Calu3 (cell line): Measurements from ENCODE around the gene SEPTIN10. TPM values are rescaled to one million over a fixed set of nuclear protein-coding genes. Genes with fewer than 3 reads are reported as not detected.
"Not testable (repeated sequence)": the region's sequence is repeated elsewhere in the genome, so short reads cannot be mapped to it uniquely, and the experiment has no call there.

Source experiments
- BruUV-seq: library from RNA; stranded (reverse); fragments of 400-500 nt; replicated peaks from 2 replicates; lab custom pipeline; 2021; lab: Mats Ljungman, UMichigan
- CTCF ChIA-PET: fragments of 300-600 bp; sonication (Branson Sonifier 250); formaldehyde crosslinking; loops from one replicate; lab custom pipeline; 2022; ENCODE audit warnings: antibody characterized with exemption; lab: Charles Lee
- DNase-seq: peaks from one replicate; pipeline ENCODE4 v3.0.0; 2022
- H3K27ac Mint-ChIP-seq: one replicate; pipeline ENCODE4 v1.8.0; 2022; ENCODE audit warnings: mixed read lengths; ENCODE audit not compliant: unreplicated experiment
- H3K27me3 Mint-ChIP-seq: one replicate; pipeline ENCODE4 v1.8.0; 2022; ENCODE audit warnings: mixed read lengths; ENCODE audit not compliant: unreplicated experiment
- H3K36me3 Mint-ChIP-seq: one replicate; pipeline ENCODE4 v1.8.0; 2022; ENCODE audit warnings: mild to moderate bottlenecking, moderate library complexity, mixed read lengths; ENCODE audit not compliant: insufficient read depth, unreplicated experiment
- H3K4me1 Mint-ChIP-seq: one replicate; pipeline ENCODE4 v1.8.0; 2022; ENCODE audit warnings: mild to moderate bottlenecking, low read depth, mixed read lengths; ENCODE audit not compliant: unreplicated experiment
- H3K4me3 Mint-ChIP-seq: one replicate; pipeline ENCODE4 v1.8.0; 2022; ENCODE audit warnings: mild to moderate bottlenecking, low read depth, moderate library complexity, mixed read lengths; ENCODE audit not compliant: unreplicated experiment
- H3K9me3 Mint-ChIP-seq: one replicate; pipeline ENCODE4 v1.8.0; 2022; ENCODE audit warnings: low read depth, mixed read lengths; ENCODE audit not compliant: unreplicated experiment
- CTCF ChIP-seq: fragments of 200-600 bp; IDR thresholded peaks from one replicate; pipeline ENCODE4 v1.8.0; 2022; ENCODE audit warnings: antibody characterized with exemption; ENCODE audit not compliant: unreplicated experiment
- intact Hi-C: fragments of 100-400 bp; cut with micrococcal nuclease; formaldehyde crosslinking; loops from one replicate; pipeline ENCODE4 v1.10.0; 2022; ENCODE audit not compliant: unreplicated experiment
- total RNA-seq: library from RNA; stranded (reverse); gene quantifications from 2 replicates; pipeline ENCODE4 v1.2.3, GENCODE V29; 2022

The SEPTIN10 gene
- total RNA-seq, 1 experiment from 2014 or later, result 72.2 TPM

DNA sequence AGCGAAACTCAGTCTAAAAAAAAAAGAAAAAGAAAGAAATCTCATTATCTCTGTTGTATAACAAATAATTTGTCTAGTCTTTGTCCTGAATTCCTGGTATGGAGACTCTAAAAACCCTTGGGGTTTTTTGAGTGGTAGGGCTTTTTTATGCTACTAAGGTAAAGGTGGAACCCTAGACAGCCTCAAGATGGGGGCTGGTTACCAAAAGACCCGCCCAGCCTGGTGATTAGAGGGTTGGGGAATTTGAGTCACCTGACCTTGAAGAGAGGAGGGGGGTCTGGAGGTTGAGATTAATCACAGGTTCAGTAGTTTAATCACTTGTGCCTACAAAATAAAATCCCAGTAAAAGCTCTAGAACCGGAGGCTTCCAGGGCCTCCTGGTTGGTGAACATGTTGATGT, 18.0 kb upstream of the SEPTIN10 start:
- H3K4me3 Mint-ChIP-seq, result no peak overlapping the region
- BruUV-seq, result no TSS peak
- no peaks in the 10 kb centered on the region for H3K27me3 Mint-ChIP-seq
- DNase-seq, result no peak
- CTCF ChIA-PET, result no interaction called here
- peaks cover 6% of the 10 kb centered on the region for H3K36me3 Mint-ChIP-seq
- peaks cover 36% of the 10 kb centered on the region for H3K4me1 Mint-ChIP-seq
- intact Hi-C loops, result loop anchor here (5.0 kb wide), 1 partner anchor 66 kb away; no protein-coding TSS in a partner anchor
- TF ChIP-seq CTCF, result no peak
- no peaks in the 10 kb centered on the region for H3K9me3 Mint-ChIP-seq
- no peak overlapping the region for H3K27ac Mint-ChIP-seq

- no peaks in the 10 kb centered on the region for H3K9me3 Mint-ChIP-seq
- peaks cover 6% of the 10 kb centered on the region for H3K36me3 Mint-ChIP-seq
- H3K27me3 Mint-ChIP-seq, result no peaks in the 10 kb centered on the region
- no peak overlapping the region for H3K27ac Mint-ChIP-seq
- H3K4me1 Mint-ChIP-seq, result peaks cover 31% of the 10 kb centered on the region
- CTCF ChIA-PET, result no interaction called here
- intact Hi-C loops, result loop anchor here (5.0 kb wide), 1 partner anchor 67 kb away; no protein-coding TSS in a partner anchor
- no peak for DNase-seq
- BruUV-seq, result no TSS peak
- no peak overlapping the region for H3K4me3 Mint-ChIP-seq
- TF ChIP-seq CTCF, result no peak
Observed at GRCh38 chr2:109630441-109631430, 17.0 kb upstream of the SEPTIN10 start.

DNA sequence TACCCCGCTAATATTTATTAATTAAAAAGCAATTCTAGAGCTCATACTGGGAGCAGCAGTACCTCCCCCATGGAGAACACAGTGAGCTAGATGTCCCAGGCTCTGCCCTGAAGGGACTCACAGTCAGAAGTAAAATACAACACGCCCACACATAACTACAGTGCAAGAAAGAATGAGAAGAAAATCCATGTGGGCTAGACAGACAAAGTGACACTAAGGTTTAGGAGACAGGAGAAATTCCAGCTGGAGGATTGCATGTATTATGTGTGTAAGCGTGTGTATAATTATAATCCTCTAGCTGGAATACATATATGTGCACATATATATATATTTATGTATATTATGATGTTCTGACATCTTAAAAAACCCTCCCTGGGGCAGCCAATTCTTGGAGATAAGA, 16.1 kb upstream of the SEPTIN10 start:
- no peak for TF ChIP-seq CTCF
- Mint-ChIP-seq H3K36me3 (peaks cover 6% of the 10 kb centered on the region), H3K4me1 (peaks cover 31% of the 10 kb centered on the region), H3K9me3 (no peaks in the 10 kb centered on the region), H3K27ac (no peak overlapping the region), H3K27me3 (no peaks in the 10 kb centered on the region), H3K4me3 (no peak overlapping the region)
- no peak for DNase-seq
- no TSS peak for BruUV-seq
- intact Hi-C loops, result loop anchor here (5.0 kb wide), 1 partner anchor 67 kb away; no protein-coding TSS in a partner anchor
- CTCF ChIA-PET, result interaction anchor here (0.6 kb wide), 1 partner anchor 16 kb away, joined by 3 read pairs; the partner anchor contains the start of genes SEPTIN10 and SOWAHC

GRCh38 chr2:109628321-109628720, 14.6 kb upstream of the SEPTIN10 start:
- DNase-seq, BruUV-seq, H3K36me3 Mint-ChIP-seq, H3K27me3 Mint-ChIP-seq, H3K27ac Mint-ChIP-seq, H3K9me3 Mint-ChIP-seq, intact Hi-C loops, H3K4me3 Mint-ChIP-seq, CTCF ChIA-PET: not testable (repeated sequence)
- peaks cover 30% of the 10 kb centered on the region for H3K4me1 Mint-ChIP-seq
